ENCODE measurements around the gene THSD4.

DNA sequence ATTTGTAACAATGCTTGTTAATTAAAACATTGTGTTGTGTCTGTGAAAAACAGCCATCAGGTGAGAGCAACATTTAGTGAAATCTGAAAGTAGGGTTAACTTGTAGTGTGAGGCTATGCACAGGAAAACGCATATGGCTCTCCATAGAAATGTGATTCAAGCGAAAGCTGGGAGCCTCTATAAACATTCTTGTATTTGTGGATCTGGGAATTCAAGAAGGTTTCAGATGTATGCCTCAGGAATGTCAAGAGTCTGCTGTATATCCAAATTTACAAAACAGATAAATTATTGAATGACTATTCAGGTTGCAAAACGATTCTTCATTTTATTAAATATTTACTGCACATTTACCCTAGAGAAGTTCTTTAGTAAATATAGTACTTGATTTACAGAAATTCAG is 166.0 kb downstream of the THSD4 start:
- TF ChIP-seq, protein P1, sequence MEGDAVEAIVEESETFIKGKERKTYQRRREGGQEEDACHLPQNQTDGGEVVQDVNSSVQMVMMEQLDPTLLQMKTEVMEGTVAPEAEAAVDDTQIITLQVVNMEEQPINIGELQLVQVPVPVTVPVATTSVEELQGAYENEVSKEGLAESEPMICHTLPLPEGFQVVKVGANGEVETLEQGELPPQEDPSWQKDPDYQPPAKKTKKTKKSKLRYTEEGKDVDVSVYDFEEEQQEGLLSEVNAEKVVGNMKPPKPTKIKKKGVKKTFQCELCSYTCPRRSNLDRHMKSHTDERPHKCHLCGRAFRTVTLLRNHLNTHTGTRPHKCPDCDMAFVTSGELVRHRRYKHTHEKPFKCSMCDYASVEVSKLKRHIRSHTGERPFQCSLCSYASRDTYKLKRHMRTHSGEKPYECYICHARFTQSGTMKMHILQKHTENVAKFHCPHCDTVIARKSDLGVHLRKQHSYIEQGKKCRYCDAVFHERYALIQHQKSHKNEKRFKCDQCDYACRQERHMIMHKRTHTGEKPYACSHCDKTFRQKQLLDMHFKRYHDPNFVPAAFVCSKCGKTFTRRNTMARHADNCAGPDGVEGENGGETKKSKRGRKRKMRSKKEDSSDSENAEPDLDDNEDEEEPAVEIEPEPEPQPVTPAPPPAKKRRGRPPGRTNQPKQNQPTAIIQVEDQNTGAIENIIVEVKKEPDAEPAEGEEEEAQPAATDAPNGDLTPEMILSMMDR (IDR thresholded peaks at IDR 0.05), result no peak
- TF ChIP-seq POLR2AphosphoS5 (IDR thresholded peaks at IDR 0.05), result no peak
- TF ChIP-seq EP300 (IDR thresholded peaks at IDR 0.05), result no peak

Measured in suprapubic skin (tissue), 4 donors.